ENCODE data around the gene EPB41L5. TPM values are rescaled to one million over a fixed set of nuclear protein-coding genes. Genes with fewer than 3 reads are reported as not detected.

EPB41L5 gene
- total RNA-seq, 1 donor from 2014 or later: 42.7 TPM

DNA sequence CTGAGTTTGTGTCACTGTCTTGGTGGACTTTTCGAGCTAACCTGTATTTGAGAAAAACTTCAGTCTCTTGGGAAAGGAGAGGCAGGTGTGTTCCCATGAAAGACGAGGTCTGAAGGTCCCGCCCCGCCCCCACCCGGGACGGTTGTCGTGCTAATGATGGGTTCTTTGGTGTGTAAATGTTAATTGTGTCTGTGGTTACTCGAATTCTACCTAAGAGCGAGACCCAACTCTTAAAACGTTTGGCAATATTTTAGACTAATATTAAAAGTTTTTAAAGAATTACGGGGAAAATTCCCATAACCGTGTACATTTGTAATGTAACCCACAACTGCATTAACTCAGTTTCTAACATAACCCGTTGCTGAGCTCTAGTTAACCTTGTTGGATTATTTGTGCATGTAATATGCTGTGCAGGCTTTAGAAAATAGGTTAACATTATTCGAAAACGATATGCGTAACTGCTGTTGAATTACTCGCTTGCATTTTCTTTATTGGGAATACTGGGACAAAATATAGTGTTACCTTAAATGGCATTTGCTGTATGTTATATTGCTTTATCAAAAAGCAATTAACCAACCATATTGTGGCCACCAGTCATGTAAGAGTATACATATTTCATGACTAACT lies 833 bp downstream of the EPB41L5 start:
- peaks cover 10% of the 10 kb centered on the region for H3K36me3 Mint-ChIP-seq (ENCODE audit: low read depth)
- TF ChIP-seq, protein P1, sequence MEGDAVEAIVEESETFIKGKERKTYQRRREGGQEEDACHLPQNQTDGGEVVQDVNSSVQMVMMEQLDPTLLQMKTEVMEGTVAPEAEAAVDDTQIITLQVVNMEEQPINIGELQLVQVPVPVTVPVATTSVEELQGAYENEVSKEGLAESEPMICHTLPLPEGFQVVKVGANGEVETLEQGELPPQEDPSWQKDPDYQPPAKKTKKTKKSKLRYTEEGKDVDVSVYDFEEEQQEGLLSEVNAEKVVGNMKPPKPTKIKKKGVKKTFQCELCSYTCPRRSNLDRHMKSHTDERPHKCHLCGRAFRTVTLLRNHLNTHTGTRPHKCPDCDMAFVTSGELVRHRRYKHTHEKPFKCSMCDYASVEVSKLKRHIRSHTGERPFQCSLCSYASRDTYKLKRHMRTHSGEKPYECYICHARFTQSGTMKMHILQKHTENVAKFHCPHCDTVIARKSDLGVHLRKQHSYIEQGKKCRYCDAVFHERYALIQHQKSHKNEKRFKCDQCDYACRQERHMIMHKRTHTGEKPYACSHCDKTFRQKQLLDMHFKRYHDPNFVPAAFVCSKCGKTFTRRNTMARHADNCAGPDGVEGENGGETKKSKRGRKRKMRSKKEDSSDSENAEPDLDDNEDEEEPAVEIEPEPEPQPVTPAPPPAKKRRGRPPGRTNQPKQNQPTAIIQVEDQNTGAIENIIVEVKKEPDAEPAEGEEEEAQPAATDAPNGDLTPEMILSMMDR (conservative IDR thresholded peaks at IDR 0.05): no peak
- peak overlapping the region; percentile 43 for H3K27ac Mint-ChIP-seq (ENCODE audit: unreplicated experiment)
- no peak for DNase-seq (ENCODE audit: low read depth, low spot score)
- no peaks in the 10 kb centered on the region for H3K27me3 Mint-ChIP-seq (ENCODE audit: low read depth)
- H3K4me3 Mint-ChIP-seq: peak overlapping the region; percentile 91
- no peaks in the 10 kb centered on the region for H3K9me3 Mint-ChIP-seq
- peaks cover 25% of the 10 kb centered on the region for H3K4me1 Mint-ChIP-seq

DNA sequence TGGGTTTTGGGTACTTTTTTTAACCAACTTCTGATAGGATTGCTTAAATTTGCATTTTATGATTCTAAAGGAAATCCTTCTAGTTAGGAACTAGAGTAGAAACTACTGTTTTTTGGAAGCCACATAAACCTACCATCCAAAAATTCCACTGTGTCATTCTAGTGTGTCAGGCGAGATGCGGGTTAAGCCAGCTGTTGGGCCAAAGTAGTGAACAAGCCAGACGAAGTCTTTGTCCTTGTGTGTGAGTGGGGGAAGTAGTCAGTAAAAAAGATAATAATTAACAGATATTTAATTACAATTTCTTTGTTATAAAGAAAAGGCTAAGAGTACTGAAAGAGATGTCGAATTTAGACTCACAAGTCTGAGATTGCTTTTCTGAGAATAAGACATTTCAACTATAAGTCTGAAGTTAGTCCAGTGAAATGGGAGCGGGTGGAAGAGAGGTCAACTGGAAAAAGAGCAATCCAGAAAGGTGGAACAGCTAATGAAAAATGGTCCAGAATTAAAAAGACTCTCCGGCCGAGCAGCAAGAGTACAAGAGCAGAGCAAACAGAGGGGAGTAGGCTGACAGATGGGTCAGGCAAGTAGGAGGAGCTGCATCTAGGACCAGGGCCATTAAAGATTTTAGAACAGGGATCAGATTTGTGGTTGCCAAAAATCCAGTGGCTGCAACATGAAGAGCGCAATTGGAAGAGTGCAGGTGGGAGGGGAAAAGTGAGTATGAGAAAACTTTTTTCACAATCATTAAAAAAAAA lies 1.5 kb downstream of the EPB41L5 start:
- H3K9me3 Mint-ChIP-seq: no peaks in the 10 kb centered on the region
- no peak overlapping the region for H3K27ac Mint-ChIP-seq (ENCODE audit: unreplicated experiment)
- peaks cover 30% of the 10 kb centered on the region for H3K4me1 Mint-ChIP-seq
- no peaks in the 10 kb centered on the region for H3K27me3 Mint-ChIP-seq (ENCODE audit: low read depth)
- peak overlapping the region; percentile 91 for H3K4me3 Mint-ChIP-seq
- peaks cover 15% of the 10 kb centered on the region for H3K36me3 Mint-ChIP-seq (ENCODE audit: low read depth)
- DNase-seq (ENCODE audit: low read depth, low spot score): no peak
- TF ChIP-seq, protein P1 (conservative IDR thresholded peaks at IDR 0.05): no peak

DNA sequence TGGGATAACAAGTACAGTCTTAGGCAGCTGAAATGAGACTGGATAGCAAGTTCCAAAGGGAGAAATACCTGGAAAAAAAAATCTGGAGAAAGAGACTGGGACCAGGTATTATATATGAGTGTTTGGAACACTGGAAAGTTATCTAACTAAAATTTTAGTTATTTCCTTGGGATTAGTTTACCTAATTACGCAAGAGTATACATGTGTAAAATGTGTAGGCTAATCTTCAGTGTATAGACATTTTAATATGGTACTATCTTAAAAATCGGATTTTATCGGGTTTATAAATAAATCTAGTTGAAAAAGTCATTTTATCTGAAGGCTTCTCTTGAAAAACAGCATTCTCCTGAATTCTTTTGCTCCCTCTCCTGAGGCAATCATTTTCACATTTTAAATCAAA lies 3.9 kb downstream of the EPB41L5 start:
- Mint-ChIP-seq H3K27ac (ENCODE audit: unreplicated experiment) (no peak overlapping the region), H3K9me3 (no peaks in the 10 kb centered on the region), H3K36me3 (ENCODE audit: low read depth) (peaks cover 25% of the 10 kb centered on the region), H3K4me1 (peaks cover 30% of the 10 kb centered on the region), H3K4me3 (peak overlapping the region; percentile 64), H3K27me3 (ENCODE audit: low read depth) (no peaks in the 10 kb centered on the region)
- TF ChIP-seq, protein P1 (conservative IDR thresholded peaks at IDR 0.05): no peak
- DNase-seq (ENCODE audit: low read depth, low spot score): no peak

DNA sequence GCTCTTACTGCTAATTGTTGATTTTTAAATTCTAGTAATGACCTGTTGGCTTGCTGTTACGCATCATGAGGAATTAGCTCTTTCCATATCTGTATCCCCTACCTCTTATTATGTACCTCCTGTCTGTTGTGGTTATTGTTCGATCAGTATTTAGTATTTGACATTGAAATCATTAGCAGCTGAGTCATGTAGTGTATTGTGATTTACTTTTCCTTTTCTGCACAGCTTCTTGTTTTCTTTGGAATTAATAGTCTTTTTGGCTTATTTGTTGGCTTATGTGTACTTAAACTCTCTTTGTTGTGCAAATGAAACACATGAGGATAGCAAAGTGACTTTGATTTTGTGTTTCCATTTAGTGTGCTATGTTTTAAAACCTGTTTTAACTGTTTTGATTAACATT lies 4.3 kb downstream of the EPB41L5 start:
- H3K27ac Mint-ChIP-seq (ENCODE audit: unreplicated experiment): no peak overlapping the region
- peaks cover 27% of the 10 kb centered on the region for H3K4me1 Mint-ChIP-seq
- peaks cover under 1% of the 10 kb centered on the region for H3K9me3 Mint-ChIP-seq
- TF ChIP-seq, protein P1 (conservative IDR thresholded peaks at IDR 0.05): no peak
- peaks cover 25% of the 10 kb centered on the region for H3K36me3 Mint-ChIP-seq (ENCODE audit: low read depth)
- H3K4me3 Mint-ChIP-seq: peak overlapping the region; percentile 1
- no peak for DNase-seq (ENCODE audit: low read depth, low spot score)
- no peaks in the 10 kb centered on the region for H3K27me3 Mint-ChIP-seq (ENCODE audit: low read depth)

DNA sequence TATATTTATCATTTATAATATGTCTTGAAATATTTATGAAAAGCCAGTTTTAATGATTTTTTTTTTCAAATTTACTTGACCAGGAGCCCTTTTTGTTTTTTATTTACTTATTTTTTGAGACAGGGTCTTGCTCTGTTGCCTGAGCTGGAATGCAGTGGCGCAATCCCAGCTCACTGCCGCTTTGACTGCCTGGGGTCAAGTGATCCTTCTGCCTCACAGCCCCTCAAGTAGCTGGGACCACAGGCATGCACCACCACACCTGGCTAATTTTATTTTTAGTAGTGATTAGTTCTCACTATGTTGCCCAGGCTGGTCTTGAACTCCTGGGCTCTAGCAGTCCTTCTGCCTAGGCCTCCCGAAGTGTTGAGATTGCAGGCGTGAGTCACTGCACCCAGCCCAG lies 5.7 kb downstream of the EPB41L5 start:
- Mint-ChIP-seq H3K36me3 (ENCODE audit: low read depth) (peaks cover 38% of the 10 kb centered on the region), H3K4me3 (no peak overlapping the region)

More for the DNA sequence above, 5.7 kb downstream of the EPB41L5 start:
- Mint-ChIP-seq H3K27me3 (ENCODE audit: low read depth) (no peaks in the 10 kb centered on the region), H3K9me3 (peaks cover 5% of the 10 kb centered on the region), H3K4me1 (peaks cover 23% of the 10 kb centered on the region), H3K27ac (ENCODE audit: unreplicated experiment) (no peak overlapping the region)
- TF ChIP-seq, protein P1 (conservative IDR thresholded peaks at IDR 0.05): no peak
- no peak for DNase-seq (ENCODE audit: low read depth, low spot score)
